HEK293 (cell line): Measurements from ENCODE around the gene AMOTL1.

Source experiments
- CTCF ChIA-PET: fragments of 350-600 bp; formaldehyde crosslinking; extraction: SDS; loops from one replicate; lab custom pipeline; 2021; ENCODE audit warnings: antibody characterized with exemption; lab: Yijun Ruan, JAX
- POLR2A ChIA-PET: fragments of 300-600 bp; formaldehyde crosslinking; extraction: SDS; loops from one replicate; lab custom pipeline; 2020; ENCODE audit warnings: antibody characterized with exemption, inconsistent platforms; lab: Yijun Ruan, JAX
- H3K27ac ChIP-seq: fragments of 200-500 bp; sonication (Bioruptor generic); 2 replicates; pipeline ENCODE4 v1.5.1; 2014; ENCODE audit warnings: low read depth, low read length, control low read depth, inconsistent platforms; ENCODE audit errors: extremely low read depth
- H3K36me3 ChIP-seq, 2 experiments: fragments of 200-500 bp in 1 of 2; sonication (Bioruptor generic) in 1 of 2; 1 replicate in 1 of 2; 2 replicates in 1 of 2; pipeline ENCODE4 v1.5.1; 2014 to 2017; ENCODE audit warnings: inconsistent platforms in 2 of 2, low read length in 2 of 2; ENCODE audit not compliant: control insufficient read depth in 2 of 2, insufficient read depth in 1 of 2
- H3K4me1 ChIP-seq: fragments of 200-500 bp; sonication (Bioruptor generic); 2 replicates; pipeline ENCODE4 v1.5.1; 2014; ENCODE audit warnings: mild to moderate bottlenecking, low read length, inconsistent platforms; ENCODE audit not compliant: control insufficient read depth, insufficient read depth
- H3K4me3 ChIP-seq: 2 replicates; pipeline ENCODE4 v1.5.1; 2011; ENCODE audit warnings: low read depth, mild to moderate bottlenecking, control low read depth, low read length, moderate library complexity
- H3K9me3 ChIP-seq: fragments of 200-500 bp; sonication (Bioruptor generic); 2 replicates; pipeline ENCODE4 v1.5.1; 2014; ENCODE audit warnings: low read depth, low read length, inconsistent platforms; ENCODE audit not compliant: control insufficient read depth, insufficient read depth
- HOXC10 ChIP-seq: sonication (generic); formaldehyde crosslinking; IDR thresholded peaks from 2 replicates; pipeline ENCODE4 v1.8.1; 2023; ENCODE audit warnings: mild to moderate bottlenecking, missing genetic modification reagents
- KLF1 ChIP-seq: fragments of 450-650 bp; formaldehyde crosslinking; IDR thresholded peaks from 2 replicates; pipeline ENCODE4 v1.5.1; 2016; ENCODE audit warnings: missing biosample characterization, missing genetic modification characterization
- MEIS1 ChIP-seq: sonication (generic); formaldehyde crosslinking; IDR thresholded peaks from 2 replicates; pipeline ENCODE4 v1.8.1; 2022; ENCODE audit warnings: missing genetic modification reagents, mild to moderate bottlenecking, borderline replicate concordance
- OSR2 ChIP-seq: fragments of 450-650 bp; formaldehyde crosslinking; IDR thresholded peaks from 2 replicates; pipeline ENCODE4 v1.5.1; 2016; ENCODE audit warnings: missing biosample characterization, missing genetic modification characterization
- SALL2 ChIP-seq: fragments of 450-650 bp; formaldehyde crosslinking; IDR thresholded peaks from 2 replicates; pipeline ENCODE4 v1.5.0; 2017; ENCODE audit warnings: missing biosample characterization, mild to moderate bottlenecking, missing genetic modification characterization, borderline replicate concordance
- ZBTB6 ChIP-seq: fragments of 450-650 bp; formaldehyde crosslinking; IDR thresholded peaks from 2 replicates; pipeline ENCODE4 v1.5.1; 2017; ENCODE audit warnings: missing biosample characterization, missing genetic modification characterization
- ZNF112 ChIP-seq: fragments of 450-650 bp; formaldehyde crosslinking; IDR thresholded peaks from 2 replicates; pipeline ENCODE4 v1.5.0; 2017; ENCODE audit warnings: missing biosample characterization, missing genetic modification characterization
- ZNF341 ChIP-seq: fragments of 450-650 bp; formaldehyde crosslinking; IDR thresholded peaks from 2 replicates; pipeline ENCODE4; 2016; ENCODE audit warnings: low read depth, missing biosample characterization, missing genetic modification characterization
- ZNF354C ChIP-seq: fragments of 450-650 bp; formaldehyde crosslinking; IDR thresholded peaks from 2 replicates; pipeline ENCODE4 v1.5.1; 2016; ENCODE audit warnings: missing biosample characterization, missing genetic modification characterization, low read depth, borderline replicate concordance
- ZNF473 ChIP-seq: fragments of 450-650 bp; formaldehyde crosslinking; IDR thresholded peaks from 2 replicates; pipeline ENCODE4 v1.5.1; 2017; ENCODE audit warnings: missing biosample characterization, missing genetic modification characterization
- ZNF555 ChIP-seq: fragments of 450-650 bp; formaldehyde crosslinking; conservative IDR thresholded peaks from 2 replicates; pipeline ENCODE4 v1.5.1; 2017; ENCODE audit warnings: missing biosample characterization, mild to moderate bottlenecking, missing genetic modification characterization, inconsistent platforms
- ZNF596 ChIP-seq: fragments of 450-650 bp; IDR thresholded peaks from 2 replicates; pipeline ENCODE4 v1.5.0; 2018; ENCODE audit warnings: missing biosample characterization, mild to moderate bottlenecking, missing genetic modification characterization, moderate library complexity
- ZNF621 ChIP-seq: fragments of 450-650 bp; formaldehyde crosslinking; IDR thresholded peaks from 2 replicates; pipeline ENCODE4 v1.5.1; 2017; ENCODE audit warnings: missing biosample characterization, missing genetic modification characterization
- ZNF670 ChIP-seq: fragments of 450-650 bp; formaldehyde crosslinking; IDR thresholded peaks from 2 replicates; pipeline ENCODE4 v1.5.1; 2016; ENCODE audit warnings: missing biosample characterization, missing genetic modification characterization, low read depth
- ZNF704 ChIP-seq: fragments of 450-650 bp; formaldehyde crosslinking; IDR thresholded peaks from 2 replicates; pipeline ENCODE4 v1.5.1; 2016; ENCODE audit warnings: missing biosample characterization, missing genetic modification characterization
- ZNF777 ChIP-seq: fragments of 450-650 bp; formaldehyde crosslinking; IDR thresholded peaks from 2 replicates; pipeline ENCODE4 v1.5.1; 2017; ENCODE audit warnings: missing biosample characterization, missing genetic modification characterization, borderline replicate concordance
- TF ChIP-seq, protein P1 (sequence below): fragments of 450-650 bp; formaldehyde crosslinking; IDR thresholded peaks from 2 replicates; pipeline ENCODE4 v1.5.1; 2017; ENCODE audit warnings: missing biosample characterization, missing genetic modification characterization

Gene AMOTL1

GRCh38 chr11:94873916-94874540 lies 105.9 kb downstream of the AMOTL1 start:
- Histone ChIP-seq H3K27ac (no peak overlapping the region), H3K9me3 (no peaks in the 10 kb centered on the region), H3K36me3 (peaks cover 0 to 91% of the 10 kb centered on the region in 2 experiments; a peak in 1 of 3 replicates), H3K4me3 (no peak overlapping the region), H3K4me1 (no peaks in the 10 kb centered on the region)
- ChIA-PET POLR2A (no interaction called here), CTCF (interaction anchor here (0.7 to 2.8 kb wide), 3 partner anchors 22 to 251 kb away, joined by 3 to 10 read pairs (median 4); no protein-coding TSS in a partner anchor)
- TF ChIP-seq ZNF354C (tag by site-specific recombination) = no peak
- TF ChIP-seq ZNF670 = no peak
- TF ChIP-seq OSR2 (tag by site-specific recombination) = no peak
- no peak for TF ChIP-seq ZNF777 (tag by site-specific recombination)
- TF ChIP-seq, protein P1, sequence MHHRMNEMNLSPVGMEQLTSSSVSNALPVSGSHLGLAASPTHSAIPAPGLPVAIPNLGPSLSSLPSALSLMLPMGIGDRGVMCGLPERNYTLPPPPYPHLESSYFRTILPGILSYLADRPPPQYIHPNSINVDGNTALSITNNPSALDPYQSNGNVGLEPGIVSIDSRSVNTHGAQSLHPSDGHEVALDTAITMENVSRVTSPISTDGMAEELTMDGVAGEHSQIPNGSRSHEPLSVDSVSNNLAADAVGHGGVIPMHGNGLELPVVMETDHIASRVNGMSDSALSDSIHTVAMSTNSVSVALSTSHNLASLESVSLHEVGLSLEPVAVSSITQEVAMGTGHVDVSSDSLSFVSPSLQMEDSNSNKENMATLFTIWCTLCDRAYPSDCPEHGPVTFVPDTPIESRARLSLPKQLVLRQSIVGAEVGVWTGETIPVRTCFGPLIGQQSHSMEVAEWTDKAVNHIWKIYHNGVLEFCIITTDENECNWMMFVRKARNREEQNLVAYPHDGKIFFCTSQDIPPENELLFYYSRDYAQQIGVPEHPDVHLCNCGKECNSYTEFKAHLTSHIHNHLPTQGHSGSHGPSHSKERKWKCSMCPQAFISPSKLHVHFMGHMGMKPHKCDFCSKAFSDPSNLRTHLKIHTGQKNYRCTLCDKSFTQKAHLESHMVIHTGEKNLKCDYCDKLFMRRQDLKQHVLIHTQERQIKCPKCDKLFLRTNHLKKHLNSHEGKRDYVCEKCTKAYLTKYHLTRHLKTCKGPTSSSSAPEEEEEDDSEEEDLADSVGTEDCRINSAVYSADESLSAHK (tag by site-specific recombination) = no peak
- TF ChIP-seq ZBTB6 (tag by site-specific recombination) = no peak
- TF ChIP-seq ZNF621 (tag by site-specific recombination) = no peak
- TF ChIP-seq ZNF341 (tag by site-specific recombination) = no peak
- TF ChIP-seq ZNF112 (tag by site-specific recombination) = no peak
- TF ChIP-seq SALL2 (tag by site-specific recombination) = no peak
- TF ChIP-seq ZNF596 (tag by site-specific recombination) = no peak
- TF ChIP-seq, all 188 proteins: peak for 0

DNA sequence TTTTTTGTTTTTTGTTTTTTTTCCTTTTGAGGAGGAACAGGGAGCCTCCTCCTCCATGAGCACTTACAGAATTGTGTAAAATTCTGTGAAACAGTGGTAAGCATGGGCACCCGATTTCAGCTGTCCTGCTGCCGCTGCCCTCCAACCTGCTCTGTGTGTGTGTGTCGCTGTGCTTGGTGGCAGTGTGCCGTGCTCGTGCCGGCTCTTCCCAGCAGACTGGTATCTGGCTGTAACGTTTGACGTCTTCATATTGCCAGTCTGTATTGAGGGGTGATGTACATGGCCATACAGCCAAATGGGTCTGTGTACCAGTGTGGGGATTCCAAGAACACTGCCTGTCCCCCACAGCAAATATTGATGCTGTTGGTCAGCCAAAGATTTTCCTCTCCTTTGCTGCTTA lies 108.1 kb downstream of the AMOTL1 start:
- no peaks in the 10 kb centered on the region for H3K9me3 ChIP-seq
- ChIA-PET CTCF (interaction anchor here (0.7 to 1.3 kb wide), 4 partner anchors 22 to 790 kb away, joined by 3 to 5 read pairs (median 4); no protein-coding TSS in a partner anchor), POLR2A (no interaction called here)
- peaks cover 0 to 83% of the 10 kb centered on the region in 2 experiments; a peak in 1 of 3 replicates for H3K36me3 ChIP-seq
- no peaks in the 10 kb centered on the region for H3K4me1 ChIP-seq
- H3K27ac ChIP-seq = no peak overlapping the region
- no peak overlapping the region for H3K4me3 ChIP-seq
- TF ChIP-seq MEIS1 (CRISPR knock-in tag) = no peak
- TF ChIP-seq ZNF555 (tag by site-specific recombination) = no peak
- TF ChIP-seq ZNF473 (tag by site-specific recombination) = no peak
- no peak for TF ChIP-seq ZNF704 (tag by site-specific recombination)
- TF ChIP-seq KLF1 (tag by site-specific recombination) = no peak
- TF ChIP-seq HOXC10 = no peak
